ENCODE results near the gene CNTN4.

- no peak for TF ChIP-seq CTCF (IDR thresholded peaks at IDR 0.05 in 8 of 11, conservative IDR thresholded peaks at IDR 0.05 in 3 of 11)
- TF ChIP-seq POLR2AphosphoS5 (IDR thresholded peaks at IDR 0.05): no peak
Measured at GRCh38 chr3:2512881-2513280, 414.2 kb downstream of the CNTN4 start.

All from spleen (tissue), 7 donors.